NCI-H82 (cell line): Measurements from ENCODE around the gene AP3B1.
"Not testable (repeated sequence)": the region's sequence is repeated elsewhere in the genome, so short reads cannot be mapped to it uniquely, and the experiment has no call there.

Source experiments
- DNase-seq: peaks from one replicate; lab custom pipeline; 2025; lab: John Stamatoyannopoulos, UW

AP3B1 gene

DNA sequence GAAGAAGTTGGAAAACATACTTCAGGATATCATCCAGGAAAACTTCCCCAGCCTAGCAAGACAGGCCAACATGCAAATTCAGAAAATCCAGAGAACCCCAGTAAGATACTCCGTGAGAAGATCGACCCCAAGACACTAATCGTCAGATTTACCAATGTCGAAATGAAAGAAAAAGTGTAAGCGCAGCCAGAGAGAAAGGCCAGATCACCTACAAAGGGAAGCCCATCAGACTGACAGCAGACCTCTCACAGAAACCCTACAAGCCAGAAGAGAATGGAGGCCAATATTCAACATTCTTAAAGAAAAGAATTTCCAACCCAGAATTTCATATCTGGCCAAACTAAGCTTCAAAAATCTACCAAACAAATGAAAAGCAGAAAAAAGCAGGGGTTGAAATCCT lies 227.8 kb downstream of the AP3B1 start:
- DNase-seq, result not testable (repeated sequence)

- DNase-seq, result peak; percentile 50
Measured at GRCh38 chr5:78065663-78066062, 228.8 kb downstream of the AP3B1 start.

DNA sequence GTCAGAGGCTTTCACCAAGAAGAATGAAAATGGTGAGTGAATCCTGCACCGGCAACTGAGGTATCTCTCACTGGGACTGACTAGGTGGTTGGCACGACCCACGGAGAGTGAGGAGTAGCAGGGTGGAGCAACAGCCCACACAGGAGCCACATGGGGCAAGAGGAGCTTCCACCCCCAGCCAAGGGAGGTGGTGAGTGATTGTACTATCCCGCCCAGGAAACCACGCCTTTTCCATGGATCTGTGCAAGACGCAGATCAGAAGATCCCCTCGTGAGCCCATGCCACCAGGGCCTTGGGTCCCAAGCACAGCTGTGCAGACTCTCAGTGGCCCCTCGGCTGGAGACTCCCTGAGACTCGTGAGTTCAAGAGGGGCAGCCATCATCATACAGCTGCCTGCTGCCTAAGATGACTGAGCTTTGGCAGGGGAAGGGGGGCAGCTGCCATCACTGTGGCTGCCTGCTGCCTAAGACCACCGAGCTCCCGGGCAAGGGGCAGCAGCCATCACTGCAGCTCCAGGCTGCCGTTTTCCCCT lies 229.5 kb downstream of the AP3B1 start:
- no peak for DNase-seq

- DNase-seq, result no peak
Measured at GRCh38 chr5:78063495-78063894, 231.0 kb downstream of the AP3B1 start.

GRCh38 chr5:78062645-78063044 lies 231.9 kb downstream of the AP3B1 start:
- no peak for DNase-seq

GRCh38 chr5:78060421-78060820 lies 234.1 kb downstream of the AP3B1 start:
- DNase-seq, result no peak

- no peak for DNase-seq
Measured at GRCh38 chr5:78058625-78059024, 235.9 kb downstream of the AP3B1 start.

DNA sequence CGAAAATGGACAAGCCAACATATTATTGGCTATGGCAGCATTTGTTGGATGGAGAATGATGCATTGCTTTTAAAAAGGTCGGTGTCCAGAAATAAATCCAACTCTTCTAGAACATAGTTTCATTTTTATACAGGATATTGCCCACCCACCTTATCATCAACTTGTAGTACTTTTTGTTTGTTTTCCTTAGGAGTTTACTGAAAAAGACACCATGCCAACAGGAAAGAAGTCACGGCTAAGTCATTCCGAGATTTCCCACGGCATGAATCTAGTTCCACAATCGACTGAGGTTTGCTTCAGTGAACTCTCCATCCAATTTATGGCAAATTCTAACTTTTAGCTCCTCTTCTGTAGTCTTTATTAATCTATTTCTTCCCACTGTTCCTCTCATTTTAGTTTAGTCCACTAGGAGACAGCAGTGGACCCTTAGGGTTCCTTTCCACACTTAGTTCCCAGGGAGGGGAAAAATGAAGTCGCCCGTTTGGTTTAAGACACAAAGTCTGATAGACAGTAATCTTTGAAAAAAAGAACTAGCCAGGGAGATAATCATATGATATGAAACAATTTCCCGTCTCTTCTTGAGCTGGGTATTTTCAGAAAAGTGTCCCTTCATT lies 237.5 kb downstream of the AP3B1 start:
- DNase-seq, result no peak

GRCh38 chr5:78056053-78056452 lies 238.4 kb downstream of the AP3B1 start:
- DNase-seq, result no peak

DNA sequence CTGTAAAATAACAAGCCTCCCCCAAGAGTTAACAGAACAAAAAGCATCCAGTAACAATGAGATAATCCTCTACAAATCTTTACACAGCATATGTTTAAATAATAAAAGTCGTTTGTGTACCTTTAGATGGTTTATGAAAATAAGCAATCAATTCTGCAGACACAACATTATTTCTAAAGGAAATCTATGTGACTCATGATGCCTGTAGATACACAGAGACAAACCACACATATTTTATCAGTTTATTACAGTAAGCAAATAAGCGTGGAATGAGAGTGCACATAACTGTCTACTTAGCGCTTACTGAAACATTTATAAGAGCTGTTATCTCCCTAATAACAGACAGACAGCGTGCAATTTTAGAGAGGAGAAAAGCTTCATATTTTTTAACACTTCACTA lies 243.6 kb downstream of the AP3B1 start:
- DNase-seq, result no peak

DNA sequence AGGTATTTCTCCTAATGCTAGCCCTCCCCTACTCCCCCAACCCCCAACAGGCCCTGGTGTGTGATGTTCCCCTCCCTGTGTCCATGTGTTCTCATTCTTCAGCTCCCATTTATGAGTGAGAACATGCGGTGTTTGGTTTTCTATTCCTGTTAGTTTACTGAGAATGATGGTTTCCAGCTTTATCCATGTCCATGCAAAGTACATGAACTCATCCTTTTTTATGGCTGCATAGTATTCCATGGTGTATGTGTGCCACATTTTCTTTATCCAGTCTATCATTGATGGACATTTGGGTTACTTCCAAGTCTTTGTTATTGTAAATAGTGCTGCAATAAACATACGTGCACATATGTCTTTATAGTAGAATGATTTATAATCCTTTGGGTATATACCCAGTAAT lies 247.7 kb downstream of the AP3B1 start:
- DNase-seq, result not testable (repeated sequence)

DNA sequence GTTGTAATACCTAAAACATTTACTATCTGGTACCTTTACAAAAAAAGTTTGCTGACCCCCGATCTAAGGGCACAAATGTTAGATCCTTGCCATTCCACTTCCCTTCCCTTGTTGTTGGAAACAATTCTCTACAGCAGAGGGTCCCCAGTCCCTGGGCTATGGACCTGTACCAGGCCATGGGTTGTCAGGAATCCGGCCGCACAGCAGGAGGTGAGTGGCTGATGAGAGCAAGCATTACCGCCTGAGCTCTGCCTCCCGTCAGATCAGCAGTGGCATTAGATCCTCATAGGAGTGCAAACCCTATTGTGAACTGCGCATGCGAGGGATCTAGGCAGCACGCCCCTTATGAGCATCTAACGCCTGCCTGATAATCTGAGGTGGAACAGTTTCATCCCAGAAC lies 248.5 kb downstream of the AP3B1 start:
- no peak for DNase-seq

GRCh38 chr5:78041805-78042204 lies 252.7 kb downstream of the AP3B1 start:
- DNase-seq, result no peak

GRCh38 chr5:78025540-78025939 lies 269.0 kb downstream of the AP3B1 start:
- DNase-seq, result no peak

DNA sequence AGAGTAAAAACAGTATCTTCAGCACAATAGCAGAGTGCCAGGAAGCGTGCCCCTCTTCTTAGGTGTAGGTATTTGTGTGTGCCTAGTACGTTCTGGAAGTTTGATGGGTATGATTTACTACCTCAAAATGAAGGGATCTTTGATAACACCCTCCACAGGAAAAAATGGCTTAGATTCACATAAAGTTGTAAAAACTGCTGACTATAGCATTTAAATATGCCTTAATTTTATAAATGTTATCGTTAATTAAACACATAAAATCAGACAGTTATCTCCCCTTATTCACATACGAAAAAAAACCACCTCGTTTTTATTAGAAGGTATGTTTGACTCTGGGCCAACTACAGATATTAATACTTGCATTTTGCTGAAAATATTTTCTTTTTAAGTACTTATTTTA lies 274.8 kb downstream of the AP3B1 start:
- no peak for DNase-seq

- DNase-seq, result no peak
Measured at GRCh38 chr5:78016863-78017529, 277.5 kb downstream of the AP3B1 start.

- no peak for DNase-seq
Measured at GRCh38 chr5:78009937-78010527, 284.5 kb downstream of the AP3B1 start.

GRCh38 chr5:78008356-78008967 lies 286.0 kb downstream of the AP3B1 start:
- peak; percentile 78 for DNase-seq

- peak; percentile 77 for DNase-seq
Measured at GRCh38 chr5:78007233-78007632, 287.3 kb downstream of the AP3B1 start.

DNA sequence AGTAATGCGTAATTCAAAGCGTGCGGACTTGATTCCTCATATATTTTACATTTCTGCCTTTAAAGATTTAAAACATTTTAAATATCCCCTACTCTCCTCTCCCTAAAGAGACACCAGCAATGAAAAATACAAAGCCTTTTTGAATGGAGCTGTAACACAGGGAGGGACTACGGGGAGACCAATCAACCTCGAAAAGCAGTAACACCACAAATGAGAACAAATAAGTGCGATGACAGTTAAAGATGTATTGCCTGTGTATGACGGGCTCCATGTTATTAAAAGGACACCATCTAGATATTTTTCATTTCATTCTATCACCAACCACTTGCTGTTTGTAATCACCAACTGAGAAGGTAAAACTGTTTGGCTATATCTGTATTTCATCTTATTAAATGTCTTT lies 288.0 kb downstream of the AP3B1 start:
- DNase-seq, result peak; percentile 5

DNA sequence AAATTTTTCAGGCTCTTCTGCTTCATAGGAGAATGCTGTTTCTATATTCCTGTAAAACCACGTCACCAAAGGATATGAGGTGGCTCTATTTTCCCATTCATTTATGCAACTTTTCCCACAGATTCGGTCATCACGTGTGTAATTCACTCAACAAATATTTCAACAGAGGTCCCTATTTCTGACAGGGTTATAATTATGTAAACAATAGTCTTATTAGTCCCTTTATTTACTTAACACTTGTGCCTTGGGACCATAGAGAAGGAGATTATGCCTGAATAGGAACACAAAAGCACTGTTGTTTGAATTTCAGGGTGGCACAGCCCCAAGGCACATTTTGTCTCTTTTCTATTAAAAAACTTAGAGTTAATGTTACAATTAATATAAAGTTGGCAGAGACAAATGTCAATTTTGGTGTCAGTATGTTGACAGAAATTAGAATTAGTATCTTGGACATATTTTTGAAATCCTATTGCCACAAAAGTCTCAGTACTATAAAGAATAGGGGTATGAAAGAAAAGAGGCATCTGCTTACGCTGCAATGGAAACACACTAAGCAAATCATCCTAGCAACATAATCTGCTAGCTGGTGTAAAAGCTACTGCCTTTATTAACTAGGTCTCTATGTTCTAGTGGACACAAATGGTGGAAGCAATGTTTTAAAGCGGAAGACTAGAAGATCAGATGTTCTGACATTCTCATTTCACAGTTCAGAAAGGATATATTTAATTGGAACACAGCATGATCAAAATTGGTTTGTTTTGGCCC lies 289.3 kb downstream of the AP3B1 start:
- peak; percentile 55 for DNase-seq

DNA sequence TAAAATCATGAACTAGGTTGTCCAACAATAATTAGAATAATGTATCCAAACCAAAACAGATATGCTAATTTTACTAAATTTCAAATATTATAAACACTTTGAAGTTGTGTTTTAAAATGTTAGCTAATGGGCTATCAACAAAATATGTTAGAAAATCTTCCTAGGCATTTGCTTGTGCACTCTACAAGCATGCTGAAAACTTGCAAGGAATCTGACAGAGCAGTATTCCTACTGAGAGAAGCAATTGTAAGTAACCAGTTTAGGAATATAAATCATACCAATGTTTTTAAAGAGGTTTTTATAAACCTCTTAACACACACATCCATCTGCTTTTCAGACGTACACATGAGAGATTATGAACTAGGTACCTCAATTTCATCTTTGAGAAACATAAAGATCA lies 289.9 kb downstream of the AP3B1 start:
- peak; percentile 33 for DNase-seq
